ENCODE measurements around the gene EIF5.

EIF5 gene

DNA sequence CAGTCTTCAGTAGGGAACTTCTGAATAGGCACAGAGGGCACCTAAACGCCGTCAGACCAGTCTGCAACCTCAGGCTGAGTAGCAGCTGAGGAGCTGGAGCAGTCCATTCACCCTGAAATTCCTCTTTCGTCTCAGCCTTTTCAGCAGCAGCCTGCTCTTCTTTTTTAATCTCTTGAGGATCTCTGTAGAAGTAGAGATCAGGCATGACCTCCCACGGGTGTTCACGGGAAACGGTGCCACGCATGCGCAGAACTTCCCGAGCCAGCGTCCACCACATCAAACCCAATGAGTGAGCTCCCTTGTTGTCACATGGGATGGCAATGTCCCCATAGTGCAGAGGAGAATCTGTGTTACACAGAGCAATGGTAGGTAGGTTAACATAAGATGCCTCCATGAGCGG, 40.1 kb downstream of the EIF5 start:
- no peak for DNase-seq

DNA sequence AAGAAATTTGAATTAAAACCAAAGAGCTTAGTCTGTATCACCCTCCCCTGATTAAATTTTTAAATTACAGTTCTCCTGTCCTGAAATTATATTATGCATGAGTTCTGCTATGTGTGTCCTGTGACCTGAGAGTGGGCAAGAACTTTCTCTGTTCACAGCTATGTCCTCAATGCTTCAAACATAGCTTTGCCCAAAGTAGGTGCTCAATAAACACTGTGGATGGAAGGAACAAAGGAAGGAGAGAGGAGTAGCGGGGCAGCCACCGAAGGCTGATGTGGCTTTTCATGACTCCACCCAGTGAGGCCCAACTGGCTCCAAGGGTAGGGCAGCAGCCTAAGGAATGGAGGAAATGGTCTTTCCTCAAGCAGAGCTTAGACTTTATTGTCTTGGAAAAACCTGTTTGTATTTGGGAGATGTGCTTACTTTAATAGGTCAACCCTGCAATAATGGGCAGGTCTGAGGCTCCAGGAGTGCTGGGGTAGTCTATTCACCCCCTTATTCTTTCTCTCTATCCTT, 43.5 kb downstream of the EIF5 start:
- no peak for DNase-seq

DNA sequence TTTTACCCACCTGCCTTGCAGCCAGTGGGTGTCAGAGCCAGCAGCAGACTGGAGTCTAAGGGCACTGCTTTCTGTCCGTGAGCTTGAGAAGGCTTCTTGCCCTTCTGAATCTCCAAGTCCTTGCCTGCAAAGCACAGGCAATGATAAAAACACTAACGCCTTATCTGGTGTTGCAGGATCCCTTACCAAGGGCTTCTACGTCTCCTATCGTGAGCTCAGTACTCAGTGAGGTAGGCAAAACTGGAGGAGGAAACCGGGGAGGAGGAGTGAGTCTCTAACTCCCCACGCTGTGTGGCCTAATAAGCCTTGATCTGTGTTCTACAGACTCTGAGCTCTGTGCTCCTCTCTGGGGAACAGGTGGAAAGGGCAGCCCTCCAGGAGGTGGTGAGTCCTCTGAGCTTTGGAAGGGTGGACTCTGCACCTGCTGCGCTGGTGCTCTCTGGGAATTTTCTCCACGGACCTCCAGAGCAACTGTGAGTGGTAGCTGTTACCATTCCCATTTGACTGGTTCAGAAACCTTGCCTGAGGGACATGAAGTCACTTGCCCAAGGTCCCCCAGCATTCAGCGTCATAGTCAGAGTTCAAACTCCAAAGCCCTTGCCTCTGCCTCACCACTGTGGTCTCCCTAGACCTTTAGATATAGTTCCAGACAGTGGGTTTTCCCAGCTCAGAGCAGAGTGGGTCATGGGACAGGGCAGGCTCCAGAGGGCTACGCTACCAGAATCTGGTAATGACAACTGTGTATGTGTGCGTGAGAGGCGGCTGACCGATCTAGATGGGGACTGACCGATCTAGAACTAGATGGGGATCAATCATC, 44.2 kb downstream of the EIF5 start:
- DNase-seq = no peak

DNA sequence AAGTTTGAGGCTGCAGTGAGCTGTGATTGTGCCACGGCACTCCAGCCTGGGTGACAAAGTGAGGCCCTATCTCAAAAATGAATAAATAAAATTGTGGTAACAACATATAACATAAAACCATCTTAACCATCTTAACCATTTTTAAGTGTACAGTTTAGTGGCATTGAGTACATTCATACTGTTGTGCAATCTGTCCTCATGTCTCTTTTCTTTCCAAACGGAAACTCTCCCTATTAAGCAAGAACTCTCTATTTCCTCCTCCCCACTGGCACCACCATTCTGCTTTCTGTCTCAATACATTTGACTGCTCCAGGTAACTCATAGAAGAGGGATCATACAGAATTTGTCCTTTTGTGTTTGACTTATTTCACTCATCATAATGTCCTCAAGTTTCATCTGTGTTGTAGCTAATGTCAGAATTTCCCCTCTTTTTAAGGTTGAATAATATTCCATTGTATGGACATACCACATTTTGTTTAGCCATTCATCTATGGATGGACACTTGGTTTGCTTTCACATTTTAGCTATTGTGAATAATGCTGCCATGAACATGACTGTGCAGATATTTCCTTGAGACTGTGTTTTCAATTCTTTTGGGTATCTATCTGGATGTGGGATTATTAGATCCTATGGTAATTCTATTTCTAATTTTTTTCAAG, 46.8 kb downstream of the EIF5 start:
- DNase-seq = no peak

DNA sequence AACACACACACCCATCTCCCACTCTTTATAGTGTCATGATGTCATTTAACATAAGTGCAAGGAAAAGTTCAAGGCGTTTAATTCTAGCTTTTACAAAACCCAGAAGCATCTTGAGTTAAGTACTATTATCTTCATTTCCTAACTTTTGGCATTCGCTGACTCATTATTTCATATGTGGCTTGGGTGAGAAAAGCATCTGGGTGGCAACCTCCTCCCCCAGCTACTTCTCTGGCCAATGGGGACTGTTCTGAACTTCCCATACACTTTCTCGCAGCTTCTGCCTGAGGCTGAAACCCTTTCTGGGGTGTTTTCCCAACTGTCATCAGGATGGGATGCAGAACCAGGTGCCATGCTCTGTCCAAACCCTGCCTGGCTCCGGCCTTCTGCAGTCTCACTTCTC, 48.3 kb downstream of the EIF5 start:
- no peak for DNase-seq

DNA sequence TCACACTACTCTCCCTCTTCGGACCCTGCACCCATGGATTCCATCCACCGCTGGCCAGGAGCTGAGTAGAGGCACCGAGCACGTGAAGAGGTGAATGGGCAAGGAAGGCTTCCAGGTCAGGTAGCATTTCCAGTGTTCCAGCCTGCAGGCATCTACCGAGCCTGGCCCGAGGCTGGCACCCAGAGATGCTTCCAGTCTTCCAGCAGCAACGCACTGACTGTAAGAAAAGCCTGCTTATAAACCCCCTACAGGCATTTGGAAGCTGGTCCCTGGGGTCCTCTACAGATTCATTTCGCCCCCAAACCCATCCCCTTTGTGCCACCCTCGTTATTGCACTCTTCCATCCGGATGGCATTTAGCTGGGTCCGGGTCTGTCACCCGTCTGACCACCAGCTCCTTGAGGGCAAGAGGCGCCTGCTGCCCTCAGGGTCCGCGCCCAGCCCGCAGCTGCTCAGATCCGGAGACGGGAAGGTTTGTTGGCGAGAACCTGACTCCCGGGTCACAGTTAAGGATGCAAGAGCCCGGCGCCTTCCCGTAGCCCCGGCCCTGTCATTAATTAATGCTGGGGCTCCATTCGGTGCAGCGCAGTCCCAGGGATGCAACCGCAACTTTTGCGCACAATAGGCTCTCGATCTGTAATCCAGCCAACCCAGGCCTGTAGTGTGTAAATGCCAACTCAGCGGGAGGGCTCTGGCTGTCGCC, 50.6 kb downstream of the EIF5 start:
- peak; percentile 60 for DNase-seq

DNA sequence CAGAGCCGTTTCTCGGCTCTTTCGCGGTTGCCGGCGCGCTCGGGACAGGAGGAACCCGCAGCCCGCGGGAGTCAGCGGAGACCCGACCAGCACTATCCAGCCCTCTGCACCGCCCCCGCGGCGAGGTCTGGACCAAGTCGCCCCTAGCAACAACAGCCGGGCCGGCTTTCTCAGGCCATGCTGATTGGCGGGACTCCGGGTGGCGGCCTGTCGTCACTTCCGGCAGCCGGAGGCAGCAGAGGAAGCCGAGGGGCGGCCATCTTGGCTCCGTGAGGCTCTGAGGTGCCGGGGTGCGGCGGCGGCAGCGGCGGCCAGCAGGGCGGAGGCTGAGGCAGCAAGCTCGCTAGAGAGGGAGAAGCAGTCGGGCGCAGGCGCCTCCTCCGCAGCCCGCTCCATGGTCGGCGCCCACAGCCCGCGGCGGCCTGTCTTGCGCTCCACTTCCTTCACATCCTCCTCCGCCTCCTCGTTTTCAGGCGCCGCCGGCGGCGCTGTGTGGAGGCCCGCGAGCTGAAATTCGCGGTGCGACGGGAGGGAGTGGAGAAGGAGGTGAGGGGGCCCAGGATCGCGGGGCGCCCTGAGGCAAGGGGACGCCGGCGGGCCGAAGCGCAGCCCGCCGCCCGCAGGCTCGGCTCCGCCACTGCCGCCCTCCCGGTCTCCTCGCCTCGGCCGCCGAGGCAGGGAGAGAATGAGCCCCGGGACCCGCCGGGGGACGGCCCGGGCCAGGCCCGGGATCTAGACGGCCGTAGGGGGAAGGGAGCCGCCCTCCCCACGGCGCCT, 51.3 kb downstream of the EIF5 start, which contains the start of gene MARK3:
Gene MARK3 (plus strand): TSS at position 264 of the 777 bp plus-strand sequence. CDS start 615 bp downstream, outside the sequence.
- DNase-seq = peak; percentile 97

DNA sequence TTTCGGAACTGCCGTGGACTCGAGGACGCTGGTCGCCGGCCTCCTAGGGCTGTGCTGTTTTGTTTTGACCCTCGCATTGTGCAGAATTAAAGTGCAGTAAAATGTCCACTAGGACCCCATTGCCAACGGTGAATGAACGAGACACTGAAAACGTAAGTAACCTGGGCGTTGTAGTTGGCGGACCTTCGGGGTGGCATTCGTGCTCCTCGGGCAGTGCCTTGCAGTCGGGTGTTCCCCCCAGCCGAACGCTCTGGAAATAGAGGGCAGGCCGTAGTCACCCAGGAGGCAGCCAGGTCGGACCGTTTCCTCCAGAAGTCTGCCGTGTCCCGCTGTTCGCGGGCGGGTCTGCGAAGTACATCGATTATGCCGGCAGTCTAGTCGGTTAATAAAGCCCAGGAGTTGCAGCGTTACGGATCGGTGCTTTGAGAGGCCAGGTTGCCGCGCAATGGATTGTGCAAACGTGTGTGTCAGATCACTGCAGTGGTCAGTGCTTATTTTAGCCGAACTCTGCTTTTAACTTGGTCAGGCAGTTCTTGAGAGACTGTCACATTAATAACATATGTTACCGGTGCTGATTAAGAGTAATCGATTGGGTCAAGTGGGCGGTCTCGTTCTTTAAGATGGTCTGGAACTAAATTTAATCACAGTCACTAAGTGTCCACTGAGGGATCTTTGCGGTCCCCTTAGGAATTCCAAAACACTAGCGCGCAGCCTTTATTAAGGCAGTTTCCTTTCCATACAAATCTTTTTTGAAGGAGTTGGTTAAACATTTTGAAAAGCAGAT, 52.1 kb downstream of the EIF5 start:
- peak; percentile 73 for DNase-seq

DNA sequence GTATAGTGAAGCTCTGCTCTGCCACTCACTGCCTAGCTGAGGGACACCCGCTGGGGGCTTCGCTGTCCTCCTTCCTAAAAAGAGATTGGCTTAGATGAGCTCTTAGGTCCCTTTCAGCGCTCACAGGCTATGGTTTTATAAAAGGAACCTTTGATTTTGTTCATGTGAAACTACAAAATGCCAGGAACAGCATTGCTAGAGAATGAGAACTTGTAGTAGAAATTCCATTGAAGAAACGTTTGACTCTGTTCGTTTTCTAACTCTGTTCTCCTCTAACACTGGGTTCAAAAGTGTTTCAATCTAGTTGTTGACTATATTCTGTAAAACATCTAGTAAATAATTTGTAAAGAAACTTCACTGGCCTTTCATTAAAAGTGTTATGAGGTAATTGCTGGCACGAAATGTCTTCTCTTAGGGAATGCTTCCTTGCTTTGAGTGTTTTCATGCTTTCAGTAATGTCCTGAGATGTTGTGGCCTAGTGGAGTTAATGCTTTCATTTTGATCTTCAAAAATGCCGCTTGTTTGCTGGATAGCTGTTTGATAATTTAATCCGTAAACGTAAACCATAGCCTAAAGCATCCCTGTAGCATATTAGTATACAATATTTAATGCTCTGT, 52.8 kb downstream of the EIF5 start:
- no peak for DNase-seq

DNA sequence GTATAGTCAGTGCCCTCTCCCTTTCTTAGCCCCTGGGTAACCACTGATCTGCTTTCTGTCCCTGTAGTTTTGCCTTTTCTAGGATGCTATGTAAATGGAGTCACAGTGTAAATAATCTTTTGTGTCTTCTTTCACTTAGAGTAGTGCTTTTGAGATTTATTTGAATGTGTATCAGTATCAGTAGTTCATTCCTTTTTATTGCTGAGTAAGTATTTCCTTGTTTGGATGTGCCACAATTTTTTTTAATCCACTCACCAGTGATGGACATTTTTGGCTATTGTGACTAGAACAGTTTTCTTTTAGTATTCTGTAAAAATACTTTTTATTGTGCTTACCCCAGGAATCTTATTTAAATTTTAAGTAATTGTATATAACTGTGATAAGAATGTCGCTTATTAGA, 54.6 kb downstream of the EIF5 start:
- DNase-seq = no peak

DNA sequence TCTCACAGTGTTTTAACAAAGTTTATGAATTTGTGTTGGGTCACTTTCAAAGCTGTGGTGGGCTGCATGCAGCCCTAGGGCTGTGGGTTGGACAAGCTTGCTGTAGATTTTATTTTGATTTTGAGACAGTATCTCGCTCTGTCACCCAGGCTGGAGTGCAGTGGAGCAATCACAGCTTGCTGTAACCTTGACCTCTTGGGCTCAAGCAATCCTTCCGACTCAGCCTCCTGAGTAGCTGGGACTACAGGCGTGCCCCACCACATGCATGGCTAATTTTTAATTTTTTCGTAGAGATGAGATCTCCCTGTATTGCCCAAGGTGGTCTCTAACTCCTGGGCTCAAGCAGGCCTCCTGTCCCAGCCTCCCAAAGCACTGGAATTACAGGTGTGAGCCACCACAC, 56.6 kb downstream of the EIF5 start:
- no peak for DNase-seq

DNA sequence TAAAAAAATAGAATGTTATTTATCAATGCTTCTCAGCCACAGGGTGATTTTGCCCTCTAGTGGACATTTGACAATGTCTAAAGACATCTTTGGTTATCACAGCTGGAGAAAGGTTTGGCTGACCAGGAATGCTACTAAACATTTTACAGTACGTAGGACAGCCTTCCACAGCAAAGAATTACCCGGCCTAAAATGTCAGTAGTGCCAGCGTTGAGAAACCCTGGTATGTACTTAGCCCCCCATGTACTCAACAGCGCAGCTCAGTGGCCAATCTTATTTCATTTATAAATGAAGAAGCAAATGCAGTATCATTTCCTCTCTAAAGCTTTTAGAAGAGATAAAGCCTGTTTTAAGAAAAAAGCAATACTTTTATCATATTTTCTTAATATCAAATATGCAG, 57.0 kb downstream of the EIF5 start:
- DNase-seq = no peak

DNA sequence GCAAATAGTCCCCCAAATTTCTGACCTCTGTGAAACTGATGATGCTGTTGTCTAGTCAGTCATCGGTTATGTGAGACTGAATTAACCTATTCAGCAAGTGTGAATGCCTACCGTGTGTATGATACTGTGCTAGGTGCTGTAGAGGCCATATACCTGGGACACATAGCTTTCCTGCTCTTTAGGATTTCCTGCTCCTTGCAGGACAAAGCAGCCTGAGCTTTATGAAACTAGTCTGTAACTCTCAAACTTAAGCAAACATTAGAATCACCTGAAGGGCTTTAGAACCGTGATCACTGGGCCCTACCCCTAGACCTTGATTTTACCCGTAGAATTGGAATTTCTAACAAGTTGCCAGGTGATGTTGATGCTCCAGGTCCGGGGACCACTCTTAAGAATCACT, 58.1 kb downstream of the EIF5 start:
- no peak for DNase-seq

DNA sequence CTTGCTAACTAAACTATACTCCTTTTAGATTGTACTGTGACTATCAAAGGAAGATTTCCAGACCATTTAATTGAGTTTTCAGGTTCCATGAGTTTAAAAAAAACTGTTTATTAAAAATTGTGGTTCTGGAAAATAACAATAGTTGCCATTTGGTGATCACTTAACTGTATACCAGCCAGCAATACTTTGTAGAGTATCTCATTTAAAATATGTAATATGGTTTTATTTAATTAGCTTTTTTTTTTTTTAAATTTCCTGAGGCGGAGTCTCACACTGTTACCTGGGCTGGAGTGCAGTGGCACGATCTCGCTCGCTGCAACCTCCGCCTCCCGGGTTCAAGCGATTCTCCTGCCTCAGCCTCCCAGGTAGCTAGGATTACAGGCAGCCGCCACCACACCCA, 58.5 kb downstream of the EIF5 start:
- DNase-seq = no peak

DNA sequence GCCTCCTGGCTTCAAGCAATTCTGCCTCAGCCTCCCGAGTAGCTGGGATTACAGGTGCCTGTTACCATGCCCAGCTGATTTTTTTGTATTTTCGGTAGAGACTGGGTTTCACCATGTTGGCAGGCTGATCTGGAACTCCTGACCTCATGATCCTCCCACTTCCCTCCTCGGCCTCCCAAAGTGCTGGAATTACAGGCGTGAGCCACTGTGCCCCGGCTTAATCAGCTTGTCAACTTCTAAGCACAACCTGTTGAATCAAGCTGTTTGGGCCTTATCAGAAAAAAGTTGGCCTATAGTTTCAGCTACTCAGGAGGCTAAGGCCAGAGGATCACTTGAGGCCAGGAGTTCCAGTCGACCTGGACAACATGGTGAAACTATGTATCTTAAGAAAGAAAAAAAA, 59.0 kb downstream of the EIF5 start:
- no peak for DNase-seq

DNA sequence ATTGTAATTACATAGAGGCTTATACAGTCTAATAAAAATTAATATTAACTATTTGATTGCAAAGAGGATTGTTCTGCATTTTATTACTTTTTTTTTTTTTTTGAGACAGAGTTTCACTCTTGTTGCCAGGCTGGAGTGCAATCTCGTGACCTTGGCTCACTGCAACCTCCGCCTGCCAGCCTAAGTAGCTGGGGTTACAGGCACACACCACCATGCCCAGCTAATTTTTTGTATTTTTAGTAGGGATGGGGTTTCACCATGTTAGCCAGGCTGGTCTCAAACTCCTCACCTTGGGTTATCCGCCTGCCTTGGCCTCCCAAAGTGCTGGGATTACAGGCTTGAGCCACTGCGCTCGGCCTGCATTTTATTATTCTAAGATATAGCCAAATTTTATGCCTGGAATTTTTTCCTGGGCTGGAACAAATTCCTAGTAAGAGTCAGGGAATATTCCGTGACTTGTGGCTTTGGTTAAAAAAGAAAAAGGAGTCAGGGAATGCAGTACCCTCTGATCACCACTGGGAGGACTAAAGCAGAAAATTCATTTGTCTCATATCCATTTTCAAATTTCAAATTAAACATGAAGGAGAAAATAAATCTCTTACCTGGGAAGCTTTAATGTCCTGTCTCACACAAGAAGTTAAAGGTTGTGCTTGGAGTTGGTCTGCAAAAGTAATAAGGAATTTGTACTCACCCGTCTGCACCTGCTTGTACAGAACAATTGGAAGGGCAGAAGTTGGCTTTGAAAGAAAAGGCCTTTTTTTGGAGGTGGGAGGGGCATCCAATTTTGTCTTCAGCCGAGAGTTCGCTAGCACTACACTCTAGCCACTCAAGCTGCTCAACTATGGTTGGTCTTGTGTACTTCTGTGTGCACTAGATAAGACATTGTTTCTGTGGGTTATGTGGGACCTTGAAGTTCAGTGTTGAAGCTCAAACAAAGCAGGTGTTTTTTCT, 59.9 kb downstream of the EIF5 start:
- DNase-seq = no peak

Measured in activated CD8-positive, alpha-beta memory T cell treated with anti-CD3 and anti-CD28 coated beads for 24 hours (primary cell).